H1 (cell line): ENCODE data around the gene PLBD2. TPM values are rescaled to one million over a fixed set of nuclear protein-coding genes. Genes with fewer than 3 reads are reported as not detected.

Source experiments
- ASH2L ChIP-seq: fragments of 200-600, 300-600 bp; sonication (generic); IDR thresholded peaks from one replicate; pipeline ENCODE4 v1.7.1; 2017; ENCODE audit warnings: low read length
- CHD7 ChIP-seq: fragments of 300-600 bp; sonication (generic); IDR thresholded peaks from 2 replicates; pipeline ENCODE4 v1.7.1; 2012; ENCODE audit warnings: low read length, moderate library complexity, mild to moderate bottlenecking, inconsistent platforms; ENCODE audit not compliant: insufficient replicate concordance
- CREB1 ChIP-seq: IDR thresholded peaks from 2 replicates; pipeline ENCODE4 v1.6.1; 2012; ENCODE audit warnings: inconsistent platforms
- EZH2 ChIP-seq: fragments of 200-600 bp; sonication (generic); IDR thresholded peaks from 2 replicates; pipeline ENCODE4 v1.7.1; 2012; ENCODE audit warnings: low read depth, mild to moderate bottlenecking, moderate library complexity, low read length, inconsistent platforms; ENCODE audit not compliant: severe bottlenecking
- MAX ChIP-seq: IDR thresholded peaks from 2 replicates; pipeline ENCODE4 v1.6.1; 2012; ENCODE audit warnings: inconsistent platforms
- POLR2A ChIP-seq, 2 experiments: IDR thresholded peaks; 1 replicate in 1 of 2; 2 replicates in 1 of 2; pipeline ENCODE4 v1.6.1; 2011; ENCODE audit warnings: low read depth in 2 of 2, low read length in 2 of 2, mild to moderate bottlenecking in 2 of 2; ENCODE audit errors: control extremely low read depth in 1 of 2
- POLR2AphosphoS5 ChIP-seq: IDR thresholded peaks from 2 replicates; pipeline ENCODE4 v1.6.1; 2011; ENCODE audit warnings: low read depth, low read length
- SAP30 ChIP-seq: fragments of 300-600 bp; sonication (generic); IDR thresholded peaks from 2 replicates; pipeline ENCODE4 v1.7.1; 2012; ENCODE audit warnings: low read length, moderate library complexity, mild to moderate bottlenecking, inconsistent platforms; ENCODE audit not compliant: insufficient read depth, insufficient replicate concordance
- SRF ChIP-seq: IDR thresholded peaks from 2 replicates; pipeline ENCODE4 v1.6.1; 2011; ENCODE audit warnings: mild to moderate bottlenecking, low read depth, low read length, moderate library complexity
- TAF1 ChIP-seq: IDR thresholded peaks from 2 replicates; pipeline ENCODE4 v1.6.1; 2011; ENCODE audit warnings: mild to moderate bottlenecking, low read depth, low read length
- TAF7 ChIP-seq: optimal IDR thresholded peaks from 2 replicates; pipeline ENCODE3; 2011; ENCODE audit warnings: low read depth, mild to moderate bottlenecking, inconsistent platforms, low read length, moderate library complexity, borderline replicate concordance
- TBP ChIP-seq: IDR thresholded peaks from 2 replicates; pipeline ENCODE4 v1.6.1; 2011; ENCODE audit warnings: low read depth, low read length, improper control_type of control experiment
- TEAD4 ChIP-seq: IDR thresholded peaks from 2 replicates; pipeline ENCODE4 v1.6.1; 2012; ENCODE audit warnings: low read depth, low read length, inconsistent platforms, mixed read lengths
- YY1 ChIP-seq: IDR thresholded peaks from 2 replicates; pipeline ENCODE4 v1.6.1; 2011; ENCODE audit warnings: low read depth, mild to moderate bottlenecking, low read length
- polyA plus RNA-seq, 7 experiments: library from polyadenylated mRNA; depleted of rRNA in 3 of 7; stranded (reverse) in 5 of 7; unstranded in 2 of 7; fragments of >200 nt in 5 of 7; fragments of 200-250 nt in 2 of 7; gene quantifications; 1 replicate in 5 of 7; 2 replicates in 1 of 7; 4 replicates in 1 of 7; pipeline versions ENCODE4 v1.2.1 to v1.2.3, GENCODE V29; 2011 to 2013; ENCODE audit warnings: missing spikeins in 2 of 7, mixed read lengths in 2 of 7
- total RNA-seq: library from RNA; stranded (reverse); fragmentation: NEBNext Ultra II Directional; extraction: Animal tissue kit (Norgen Biotek cat#: 25700); gene quantifications from 2 replicates; pipeline ENCODE4 v1.2.1, GENCODE V29; 2021

Gene PLBD2
- total and polyA plus RNA-seq, 2 of the 8 experiments (the other 6 are each of a cell fraction or from before 2014, with no cell fraction given), result 16.8 to 33.5 TPM

GRCh38 chr12:113382206-113382605 lies 23.8 kb downstream of the PLBD2 start (continued):
- TF ChIP-seq CHD7 (no peak), POLR2A (IDR thresholded peaks at IDR 0.05; ENCODE audit: control extremely low read depth in 1 of 2, low read depth in 2 of 2, low read length in 2 of 2) (no peak), EZH2 (no peak), YY1 (no peak), TBP (no peak), TEAD4 (no peak), ASH2L (no peak), SRF (no peak), MAX (no peak), CREB1 (no peak), TAF1 (no peak), POLR2AphosphoS5 (no peak), TAF7 (no peak), SAP30 (no peak)
